Activated CD4-positive, alpha-beta T cell treated with anti-CD3 and anti-CD28 coated beads for 36 hours (primary cell): ENCODE data around the gene PHLPP1. TPM values are rescaled to one million over a fixed set of nuclear protein-coding genes. Genes with fewer than 3 reads are reported as not detected.
"Not testable (repeated sequence)": the region's sequence is repeated elsewhere in the genome, so short reads cannot be mapped to it uniquely, and the experiment has no call there.

ENCODE experiments used
- ATAC-seq: fragments of 200-7000 bp; cut with Tn5 transposase; one replicate; pipeline ENCODE4 v1.10.0; 2021; ENCODE audit warnings: mild to moderate bottlenecking, moderate library complexity
- CTCF ChIA-PET: fragments of 350-600 bp; sonication (Branson Sonifier 250); formaldehyde crosslinking; loops from one replicate; lab custom pipeline; 2021; ENCODE audit warnings: antibody characterized with exemption; lab: Charles Lee
- POLR2A ChIA-PET: fragments of 350-600 bp; sonication (Branson Sonifier 250); formaldehyde crosslinking; loops from one replicate; lab custom pipeline; 2021; ENCODE audit warnings: antibody characterized with exemption, inconsistent platforms; lab: Charles Lee
- DNase-seq: peaks from one replicate; pipeline ENCODE4 v3.0.0-alpha.2; 2020
- H3K27ac Mint-ChIP-seq: one replicate; pipeline ENCODE4 v1.8.0; 2021; ENCODE audit warnings: mixed read lengths
- H3K27me3 Mint-ChIP-seq: one replicate; pipeline ENCODE4 v1.8.0; 2021; ENCODE audit warnings: mixed read lengths
- H3K36me3 Mint-ChIP-seq: one replicate; pipeline ENCODE4 v1.8.0; 2021; ENCODE audit warnings: low read depth, mixed read lengths
- H3K4me1 Mint-ChIP-seq: one replicate; pipeline ENCODE4 v1.8.0; 2021; ENCODE audit warnings: mixed read lengths
- H3K4me3 Mint-ChIP-seq: one replicate; pipeline ENCODE4 v1.8.0; 2021; ENCODE audit warnings: mild to moderate bottlenecking, moderate library complexity, mixed read lengths
- H3K9me3 Mint-ChIP-seq: one replicate; pipeline ENCODE4 v1.8.0; 2021; ENCODE audit warnings: low read depth, mixed read lengths
- intact Hi-C, 2 experiments: fragments of 100-400 bp; cut with DNase I in 1 of 2; cut with micrococcal nuclease in 1 of 2; formaldehyde crosslinking; loops; one replicate each; pipeline versions ENCODE4 v1.14.2 to v1.15.1; 2022 to 2024; cut with DNase I, micrococcal nuclease
- total RNA-seq, 2 experiments: library from RNA; stranded (reverse); gene quantifications; one replicate each; pipeline ENCODE4 v1.2.3, GENCODE V29; 2021

PHLPP1 gene
- total RNA-seq, 2 experiments from 2014 or later: 6.8 to 8.5 TPM

DNA sequence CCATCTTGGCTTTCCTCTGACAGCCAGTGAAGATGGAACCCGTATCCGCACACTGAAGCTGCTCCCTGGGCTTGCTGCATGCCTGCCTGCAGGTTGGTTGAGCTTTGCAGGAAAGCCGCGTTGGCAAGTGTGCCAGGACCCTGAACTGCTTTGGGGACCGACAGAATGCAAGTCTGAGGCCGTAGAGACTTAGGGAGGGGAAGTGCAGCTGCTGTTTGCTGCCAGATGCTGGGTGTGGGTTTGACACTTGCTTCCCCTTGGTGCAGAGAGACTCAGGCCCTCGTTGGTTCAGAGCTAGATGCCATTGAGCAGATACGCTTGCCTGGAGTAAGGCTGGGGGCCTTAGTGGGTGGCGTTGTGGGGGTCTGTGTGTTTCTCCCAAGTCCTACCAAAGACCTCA, 13.1 kb upstream of the PHLPP1 start:
- Mint-ChIP-seq H3K27me3 (peaks cover 8% of the 10 kb centered on the region), H3K4me1 (no peaks in the 10 kb centered on the region), H3K4me3 (no peak overlapping the region), H3K36me3 (no peaks in the 10 kb centered on the region), H3K27ac (no peak overlapping the region), H3K9me3 (no peaks in the 10 kb centered on the region)
- no peak for DNase-seq
- POLR2A ChIA-PET: no interaction called here
- ATAC-seq: no peak
- CTCF ChIA-PET: interaction anchor here (0.8 to 1.2 kb wide), 2 partner anchors 256 to 280 kb away, joined by 4 read pairs; no protein-coding TSS in a partner anchor
- intact Hi-C loops: no loop called here

- H3K27me3 Mint-ChIP-seq, ATAC-seq, H3K4me1 Mint-ChIP-seq, H3K36me3 Mint-ChIP-seq, POLR2A ChIA-PET, H3K27ac Mint-ChIP-seq, DNase-seq, H3K9me3 Mint-ChIP-seq, H3K4me3 Mint-ChIP-seq, intact Hi-C loops: not testable (repeated sequence)
- CTCF ChIA-PET: interaction anchor here (0.6 to 1.0 kb wide), 2 partner anchors 12 to 70 kb away, joined by 3 read pairs; no protein-coding TSS in a partner anchor
Observed at GRCh38 chr18:62706879-62707278, 8.5 kb upstream of the PHLPP1 start.

DNA sequence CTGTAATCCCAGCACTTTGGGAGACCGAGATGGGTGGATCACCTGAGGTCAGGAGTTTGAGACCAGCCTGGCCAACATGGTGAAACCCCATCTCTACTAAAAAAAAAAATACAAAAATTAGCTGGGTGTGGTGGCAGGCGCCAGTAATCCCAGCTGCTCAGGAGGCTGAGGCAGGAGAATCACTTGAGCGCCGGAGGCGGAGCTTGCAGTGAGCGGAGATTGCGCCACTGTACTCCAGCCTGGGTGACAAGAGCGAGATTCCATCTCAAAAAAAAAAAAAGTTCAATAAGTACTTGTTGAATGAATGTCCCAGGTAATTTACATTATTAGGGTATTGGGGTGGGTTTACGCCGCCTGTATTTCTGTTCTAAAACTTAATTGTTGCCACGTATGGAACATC, 5.4 kb upstream of the PHLPP1 start:
- H3K4me1 Mint-ChIP-seq, H3K27ac Mint-ChIP-seq, ATAC-seq, H3K4me3 Mint-ChIP-seq, H3K36me3 Mint-ChIP-seq, H3K9me3 Mint-ChIP-seq, POLR2A ChIA-PET, H3K27me3 Mint-ChIP-seq, DNase-seq: not testable (repeated sequence)
- CTCF ChIA-PET: interaction anchor here (0.9 to 1.7 kb wide), 4 partner anchors 9 to 244 kb away, joined by 3 to 5 read pairs (median 4); no protein-coding TSS in a partner anchor
- intact Hi-C loops: loop anchor here (5.0 to 10.0 kb wide), 2 partner anchors 123 to 615 kb away; no protein-coding TSS in a partner anchor

DNA sequence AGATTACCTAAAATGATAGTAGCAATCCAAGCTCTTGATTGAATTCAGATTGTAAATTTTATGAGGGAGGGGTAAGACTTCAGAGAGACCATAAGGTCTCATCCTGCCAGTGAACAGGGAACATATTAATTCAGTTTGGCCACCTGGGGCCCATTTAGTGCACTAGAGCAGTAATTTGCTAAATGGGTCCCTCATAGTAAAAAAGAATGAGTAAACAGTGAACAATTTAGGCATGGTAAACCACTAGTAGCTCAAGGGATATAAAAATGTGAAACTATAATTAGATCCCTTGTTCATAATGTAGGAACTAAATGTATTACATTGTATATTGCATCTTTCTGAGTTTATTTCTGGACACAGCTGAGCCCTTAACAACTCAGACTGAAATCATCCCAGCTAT, 4.9 kb upstream of the PHLPP1 start:
- no peak for ATAC-seq
- H3K4me1 Mint-ChIP-seq: peaks cover 5% of the 10 kb centered on the region
- no peaks in the 10 kb centered on the region for H3K36me3 Mint-ChIP-seq
- H3K9me3 Mint-ChIP-seq: no peaks in the 10 kb centered on the region
- ChIA-PET CTCF (interaction anchor here (0.9 to 1.7 kb wide), 5 partner anchors 9 to 272 kb away, joined by 3 to 8 read pairs (median 4); no protein-coding TSS in a partner anchor), POLR2A (no interaction called here)
- no peak for DNase-seq
- intact Hi-C loops: loop anchor here (5.0 to 10.0 kb wide), 2 partner anchors 123 to 614 kb away; no protein-coding TSS in a partner anchor
- H3K4me3 Mint-ChIP-seq: no peak overlapping the region
- H3K27me3 Mint-ChIP-seq: peaks cover 3% of the 10 kb centered on the region
- no peak overlapping the region for H3K27ac Mint-ChIP-seq

- no peaks in the 10 kb centered on the region for H3K36me3 Mint-ChIP-seq
- intact Hi-C loops: loop anchor here (5.0 to 10.0 kb wide), 2 partner anchors 124 to 613 kb away; no protein-coding TSS in a partner anchor
- no peaks in the 10 kb centered on the region for H3K27me3 Mint-ChIP-seq
- H3K9me3 Mint-ChIP-seq: no peaks in the 10 kb centered on the region
- DNase-seq: no peak
- ChIA-PET POLR2A (no interaction called here), CTCF (interaction anchor here (1.3 to 1.7 kb wide), 2 partner anchors 74 to 271 kb away, joined by 3 to 8 read pairs; no protein-coding TSS in a partner anchor)
- ATAC-seq: no peak
- no peak overlapping the region for H3K4me3 Mint-ChIP-seq
- no peak overlapping the region for H3K27ac Mint-ChIP-seq
- peaks cover 5% of the 10 kb centered on the region for H3K4me1 Mint-ChIP-seq
Observed at GRCh38 chr18:62711781-62712180, 3.6 kb upstream of the PHLPP1 start.

- intact Hi-C loops: loop anchor here (1.0 to 10.0 kb wide), 6 partner anchors 126 to 653 kb away; partner anchors contain the start of gene KDSR (in 1 of the 2)
- Mint-ChIP-seq H3K27me3 (no peaks in the 10 kb centered on the region), H3K9me3 (no peaks in the 10 kb centered on the region), H3K4me3 (no peak overlapping the region), H3K36me3 (no peaks in the 10 kb centered on the region), H3K4me1 (peaks cover 21% of the 10 kb centered on the region), H3K27ac (no peak overlapping the region)
- ATAC-seq (no peak), DNase-seq (no peak)
- CTCF ChIA-PET: no interaction called here
- POLR2A ChIA-PET: no interaction called here
Observed at GRCh38 chr18:62713651-62714247, 1.6 kb upstream of the PHLPP1 start.

GRCh38 chr18:62714671-62715435, 488 bp upstream of the PHLPP1 start:
- Mint-ChIP-seq H3K4me1 (peaks cover 28% of the 10 kb centered on the region), H3K9me3 (no peaks in the 10 kb centered on the region), H3K27me3 (no peaks in the 10 kb centered on the region), H3K4me3 (peak overlapping the region; percentile 81), H3K36me3 (no peaks in the 10 kb centered on the region), H3K27ac (peak overlapping the region; percentile 69)
- ChIA-PET CTCF (interaction anchor here (0.6 to 1.8 kb wide), 26 partner anchors 9 to 603 kb away, joined by 3 to 21 read pairs (median 4); no protein-coding TSS in a partner anchor), POLR2A (interaction anchor here (0.6 kb wide), 1 partner anchor 148 kb away, joined by 3 read pairs; no protein-coding TSS in a partner anchor)
- intact Hi-C loops: loop anchor here (1.0 to 10.0 kb wide), 15 partner anchors 69 to 707 kb away; partner anchors contain the start of genes PIGN (in 2 of the 2), RELCH (in 2 of the 2), KDSR (in 1 of the 2) and TNFRSF11A (in 1 of the 2)
- ATAC-seq (peak; percentile 81), DNase-seq (peak; percentile 95)

DNA sequence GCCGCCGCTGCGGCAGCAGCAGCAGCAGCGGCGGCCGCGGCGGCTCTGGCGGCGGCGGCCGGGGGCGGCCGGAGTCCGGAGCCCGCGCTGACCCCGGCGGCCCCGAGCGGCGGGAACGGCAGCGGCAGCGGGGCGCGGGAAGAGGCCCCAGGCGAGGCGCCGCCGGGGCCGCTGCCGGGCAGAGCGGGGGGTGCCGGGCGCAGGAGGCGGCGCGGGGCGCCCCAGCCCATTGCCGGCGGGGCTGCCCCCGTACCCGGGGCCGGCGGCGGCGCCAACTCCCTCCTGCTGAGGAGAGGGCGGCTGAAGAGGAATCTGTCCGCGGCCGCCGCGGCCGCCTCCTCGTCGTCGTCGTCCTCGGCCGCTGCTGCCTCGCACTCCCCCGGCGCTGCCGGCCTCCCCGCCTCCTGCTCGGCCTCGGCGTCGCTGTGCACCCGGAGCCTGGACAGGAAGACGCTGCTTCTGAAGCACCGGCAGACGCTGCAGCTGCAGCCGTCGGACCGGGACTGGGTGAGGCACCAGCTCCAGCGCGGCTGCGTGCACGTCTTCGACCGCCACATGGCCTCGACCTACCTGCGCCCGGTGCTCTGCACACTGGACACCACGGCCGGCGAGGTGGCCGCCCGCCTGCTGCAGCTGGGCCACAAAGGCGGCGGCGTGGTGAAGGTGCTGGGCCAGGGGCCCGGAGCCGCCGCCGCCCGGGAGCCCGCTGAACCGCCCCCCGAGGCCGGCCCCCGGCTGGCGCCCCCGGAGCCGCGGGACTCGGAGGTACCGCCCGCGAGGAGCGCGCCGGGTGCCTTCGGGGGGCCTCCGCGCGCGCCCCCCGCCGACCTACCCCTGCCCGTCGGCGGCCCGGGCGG, 646 bp downstream of the PHLPP1 start:
- CTCF ChIA-PET: interaction anchor here (0.7 to 1.8 kb wide), 9 partner anchors 59 to 602 kb away, joined by 3 to 21 read pairs (median 4); no protein-coding TSS in a partner anchor
- Mint-ChIP-seq H3K36me3 (no peaks in the 10 kb centered on the region), H3K27me3 (no peaks in the 10 kb centered on the region), H3K27ac (no peak overlapping the region), H3K4me3 (peak overlapping the region; percentile 81), H3K9me3 (no peaks in the 10 kb centered on the region), H3K4me1 (peaks cover 37% of the 10 kb centered on the region)
- POLR2A ChIA-PET: interaction anchor here (0.6 to 1.4 kb wide), 3 partner anchors 13 to 649 kb away, joined by 3 to 5 read pairs (median 3); no protein-coding TSS in a partner anchor
- ATAC-seq (peak; percentile 32), DNase-seq (peak; percentile 81)
- intact Hi-C loops: loop anchor here (1.0 to 10.0 kb wide), 17 partner anchors 55 to 706 kb away; partner anchors contain the start of genes PIGN (in 2 of the 2), RELCH (in 2 of the 2), KDSR (in 1 of the 2) and TNFRSF11A (in 1 of the 2)

DNA sequence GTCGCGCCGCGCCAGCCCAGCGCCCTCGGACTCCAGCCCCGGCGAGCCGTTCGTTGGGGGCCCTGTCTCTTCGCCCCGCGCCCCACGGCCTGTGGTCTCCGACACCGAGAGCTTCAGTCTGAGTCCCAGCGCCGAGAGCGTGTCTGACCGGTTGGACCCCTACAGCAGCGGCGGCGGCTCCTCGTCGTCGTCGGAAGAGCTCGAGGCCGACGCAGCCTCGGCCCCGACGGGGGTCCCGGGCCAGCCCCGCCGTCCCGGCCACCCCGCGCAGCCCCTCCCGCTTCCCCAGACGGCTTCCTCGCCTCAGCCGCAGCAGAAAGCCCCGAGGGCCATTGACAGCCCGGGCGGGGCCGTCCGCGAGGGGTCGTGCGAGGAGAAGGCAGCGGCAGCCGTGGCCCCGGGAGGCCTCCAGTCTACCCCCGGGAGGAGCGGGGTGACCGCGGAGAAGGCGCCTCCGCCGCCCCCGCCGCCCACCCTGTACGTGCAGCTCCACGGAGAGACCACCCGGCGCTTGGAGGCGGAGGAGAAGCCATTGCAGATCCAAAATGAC, 1.4 kb downstream of the PHLPP1 start:
- ChIA-PET CTCF (interaction anchor here (0.8 to 1.4 kb wide), 4 partner anchors 9 to 131 kb away, joined by 3 to 4 read pairs (median 4); no protein-coding TSS in a partner anchor), POLR2A (interaction anchor here (0.5 to 1.4 kb wide), 3 partner anchors 11 to 68 kb away, joined by 3 to 9 read pairs (median 3); no protein-coding TSS in a partner anchor)
- Mint-ChIP-seq H3K27ac (peak overlapping the region; percentile 84), H3K4me3 (peak overlapping the region; percentile 71), H3K36me3 (no peaks in the 10 kb centered on the region), H3K9me3 (no peaks in the 10 kb centered on the region), H3K4me1 (peaks cover 40% of the 10 kb centered on the region), H3K27me3 (peaks cover 2% of the 10 kb centered on the region)
- intact Hi-C loops: loop anchor here (1.0 to 10.0 kb wide), 9 partner anchors 54 to 608 kb away; partner anchors contain the start of gene TNFRSF11A (in 1 of the 2)
- ATAC-seq: no peak
- DNase-seq: peak; percentile 62
